Measurements from ENCODE around the gene PTPRH.

GRCh38 chr19:55253842-55254624 is 44.7 kb upstream of the PTPRH start:
- TF ChIP-seq, protein P1, sequence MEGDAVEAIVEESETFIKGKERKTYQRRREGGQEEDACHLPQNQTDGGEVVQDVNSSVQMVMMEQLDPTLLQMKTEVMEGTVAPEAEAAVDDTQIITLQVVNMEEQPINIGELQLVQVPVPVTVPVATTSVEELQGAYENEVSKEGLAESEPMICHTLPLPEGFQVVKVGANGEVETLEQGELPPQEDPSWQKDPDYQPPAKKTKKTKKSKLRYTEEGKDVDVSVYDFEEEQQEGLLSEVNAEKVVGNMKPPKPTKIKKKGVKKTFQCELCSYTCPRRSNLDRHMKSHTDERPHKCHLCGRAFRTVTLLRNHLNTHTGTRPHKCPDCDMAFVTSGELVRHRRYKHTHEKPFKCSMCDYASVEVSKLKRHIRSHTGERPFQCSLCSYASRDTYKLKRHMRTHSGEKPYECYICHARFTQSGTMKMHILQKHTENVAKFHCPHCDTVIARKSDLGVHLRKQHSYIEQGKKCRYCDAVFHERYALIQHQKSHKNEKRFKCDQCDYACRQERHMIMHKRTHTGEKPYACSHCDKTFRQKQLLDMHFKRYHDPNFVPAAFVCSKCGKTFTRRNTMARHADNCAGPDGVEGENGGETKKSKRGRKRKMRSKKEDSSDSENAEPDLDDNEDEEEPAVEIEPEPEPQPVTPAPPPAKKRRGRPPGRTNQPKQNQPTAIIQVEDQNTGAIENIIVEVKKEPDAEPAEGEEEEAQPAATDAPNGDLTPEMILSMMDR (IDR thresholded peaks at IDR 0.05), result no peak
- TF ChIP-seq EP300 (IDR thresholded peaks at IDR 0.05; ENCODE audit: borderline replicate concordance in 1 of 2, low read depth in 1 of 2, low read length in 1 of 2), result no peak
- TF ChIP-seq TEAD4 (IDR thresholded peaks at IDR 0.05; ENCODE audit: borderline replicate concordance, insufficient read depth), result no peak
- no peak for TF ChIP-seq FOXJ3 (CRISPR knock-in tag; IDR thresholded peaks at IDR 0.05)
- TF ChIP-seq USF2 (IDR thresholded peaks at IDR 0.05; ENCODE audit: borderline replicate concordance, low read depth, low read length), result no peak
- TF ChIP-seq POLR2AphosphoS5 (IDR thresholded peaks at IDR 0.05; ENCODE audit: low read depth, low read length), result no peak
- no peak for TF ChIP-seq PBX3 (IDR thresholded peaks at IDR 0.05)
- no peak for TF ChIP-seq RFX5 (IDR thresholded peaks at IDR 0.05; ENCODE audit: low read length)
- no peak for TF ChIP-seq RAD21 (IDR thresholded peaks at IDR 0.05; ENCODE audit: low read length)
- no peak for TF ChIP-seq JUND (IDR thresholded peaks at IDR 0.05)
- no peak for TF ChIP-seq GABPA (IDR thresholded peaks at IDR 0.05; ENCODE audit: low read depth)
- TF ChIP-seq SIN3A (IDR thresholded peaks at IDR 0.05; ENCODE audit: borderline replicate concordance, low read depth, low read length), result no peak
- TF ChIP-seq ZBTB33 (IDR thresholded peaks at IDR 0.05; ENCODE audit: borderline replicate concordance, low read depth), result no peak
- TF ChIP-seq REST (IDR thresholded peaks at IDR 0.05; ENCODE audit: low read depth, low read length), result no peak

All from SK-N-SH (cell line).